ENCODE results near the gene ARFIP1.

The ARFIP1 gene

GRCh38 chr4:152880263-152880662 is 100.5 kb downstream of the ARFIP1 start:
- no peak overlapping the region for H2BK5ac ChIP-seq (ENCODE audit: low read length)
- no peak overlapping the region for H3K18ac ChIP-seq (ENCODE audit: low read length)
- H3K27me3 ChIP-seq (ENCODE audit: insufficient read depth, low read length, poor library complexity), result no peaks in the 10 kb centered on the region
- no peak overlapping the region for H2AK5ac ChIP-seq (ENCODE audit: low read length)
- H2BK120ac ChIP-seq (ENCODE audit: low read depth, low read length), result no peak overlapping the region
- H2BK15ac ChIP-seq (replicated peaks; ENCODE audit: low read depth), result no peak overlapping the region
- WGBS (ENCODE audit: extremely low coverage, insufficient coverage, low lambda C conversion rate), result 100% methylated on average over 1 of the region's 2 CpGs
- no peak overlapping the region for H3K56ac ChIP-seq (ENCODE audit: low read length)
- no peak overlapping the region for H3K9ac ChIP-seq (ENCODE audit: low read length)
- H3K27ac ChIP-seq (ENCODE audit: low read depth, low read length), result no peak overlapping the region
- no peaks in the 10 kb centered on the region for H3K79me2 ChIP-seq (ENCODE audit: control insufficient read depth, insufficient read depth, low read length)
- no peak for DNase-seq
- no peaks in the 10 kb centered on the region for H3K36me3 ChIP-seq (ENCODE audit: control insufficient read depth, insufficient read depth, low read length)
- H3K79me1 ChIP-seq (ENCODE audit: low read length), result no peaks in the 10 kb centered on the region
- no peak overlapping the region for H3K4me3 ChIP-seq (ENCODE audit: low read length)
- no peak overlapping the region for H4K8ac ChIP-seq (ENCODE audit: low read depth, low read length)
- H4K5ac ChIP-seq (ENCODE audit: low read length), result no peak overlapping the region
- H3K4me2 ChIP-seq (ENCODE audit: low read length), result no peak overlapping the region
- H3K4ac ChIP-seq (ENCODE audit: low read depth, low read length), result no peak overlapping the region
- H3K4me1 ChIP-seq (ENCODE audit: control insufficient read depth, low read depth, low read length), result no peaks in the 10 kb centered on the region
- no peak overlapping the region for H3K23ac ChIP-seq (ENCODE audit: low read length)

- Histone ChIP-seq H3K79me1 (ENCODE audit: low read length) (no peaks in the 10 kb centered on the region), H3K79me2 (ENCODE audit: control insufficient read depth, insufficient read depth, low read length) (no peaks in the 10 kb centered on the region), H4K8ac (ENCODE audit: low read depth, low read length) (no peak overlapping the region), H3K4me1 (ENCODE audit: control insufficient read depth, low read depth, low read length) (no peaks in the 10 kb centered on the region), H3K27ac (ENCODE audit: low read depth, low read length) (no peak overlapping the region), H3K4ac (ENCODE audit: low read depth, low read length) (no peak overlapping the region), H2BK15ac (replicated peaks; ENCODE audit: low read depth) (no peak overlapping the region), H3K23ac (ENCODE audit: low read length) (no peak overlapping the region), H3K27me3 (ENCODE audit: insufficient read depth, low read length, poor library complexity) (no peaks in the 10 kb centered on the region), H3K18ac (ENCODE audit: low read length) (no peak overlapping the region), H2BK120ac (ENCODE audit: low read depth, low read length) (no peak overlapping the region), H4K5ac (ENCODE audit: low read length) (no peak overlapping the region), H3K4me3 (ENCODE audit: low read length) (no peak overlapping the region), H2AK5ac (ENCODE audit: low read length) (no peak overlapping the region), H3K56ac (ENCODE audit: low read length) (no peak overlapping the region), H3K9ac (ENCODE audit: low read length) (no peak overlapping the region), H2BK5ac (ENCODE audit: low read length) (no peak overlapping the region), H3K36me3 (ENCODE audit: control insufficient read depth, insufficient read depth, low read length) (no peaks in the 10 kb centered on the region), H3K4me2 (ENCODE audit: low read length) (no peak overlapping the region)
- WGBS (ENCODE audit: extremely low coverage, insufficient coverage, low lambda C conversion rate), result 100% methylated on average over 1 of the region's 1 CpG
- no peak for DNase-seq
Observed at GRCh38 chr4:152881974-152882373, 102.2 kb downstream of the ARFIP1 start.

- H3K4me1 ChIP-seq (ENCODE audit: control insufficient read depth, low read depth, low read length), result no peaks in the 10 kb centered on the region
- DNase-seq, result no peak
- H3K79me1 ChIP-seq (ENCODE audit: low read length), result no peaks in the 10 kb centered on the region
- no peak overlapping the region for H3K9ac ChIP-seq (ENCODE audit: low read length)
- H3K36me3 ChIP-seq (ENCODE audit: control insufficient read depth, insufficient read depth, low read length), result peaks cover 1% of the 10 kb centered on the region
- H3K18ac ChIP-seq (ENCODE audit: low read length), result no peak overlapping the region
- H2BK120ac ChIP-seq (ENCODE audit: low read depth, low read length), result no peak overlapping the region
- H3K56ac ChIP-seq (ENCODE audit: low read length), result no peak overlapping the region
- no peak overlapping the region for H3K4me2 ChIP-seq (ENCODE audit: low read length)
- WGBS (ENCODE audit: extremely low coverage, insufficient coverage, low lambda C conversion rate), result no CpG with 5 or more reads among the region's 5 CpGs
- no peak overlapping the region for H2AK5ac ChIP-seq (ENCODE audit: low read length)
- no peak overlapping the region for H2BK15ac ChIP-seq (replicated peaks; ENCODE audit: low read depth)
- H3K79me2 ChIP-seq (ENCODE audit: control insufficient read depth, insufficient read depth, low read length), result no peaks in the 10 kb centered on the region
- no peaks in the 10 kb centered on the region for H3K27me3 ChIP-seq (ENCODE audit: insufficient read depth, low read length, poor library complexity)
- H3K4me3 ChIP-seq (ENCODE audit: low read length), result no peak overlapping the region
- no peak overlapping the region for H3K23ac ChIP-seq (ENCODE audit: low read length)
- no peak overlapping the region for H3K27ac ChIP-seq (ENCODE audit: low read depth, low read length)
- H4K5ac ChIP-seq (ENCODE audit: low read length), result no peak overlapping the region
- no peak overlapping the region for H2BK5ac ChIP-seq (ENCODE audit: low read length)
- no peak overlapping the region for H4K8ac ChIP-seq (ENCODE audit: low read depth, low read length)
- H3K4ac ChIP-seq (ENCODE audit: low read depth, low read length), result no peak overlapping the region
Observed at GRCh38 chr4:152885185-152885584, 105.4 kb downstream of the ARFIP1 start.

- Histone ChIP-seq H3K23ac (ENCODE audit: low read length) (no peak overlapping the region), H3K4ac (ENCODE audit: low read depth, low read length) (no peak overlapping the region), H3K56ac (ENCODE audit: low read length) (no peak overlapping the region), H3K27ac (ENCODE audit: low read depth, low read length) (no peak overlapping the region), H3K4me3 (ENCODE audit: low read length) (no peak overlapping the region), H3K18ac (ENCODE audit: low read length) (no peak overlapping the region), H2BK120ac (ENCODE audit: low read depth, low read length) (no peak overlapping the region), H3K9ac (ENCODE audit: low read length) (no peak overlapping the region), H2BK5ac (ENCODE audit: low read length) (no peak overlapping the region), H3K36me3 (ENCODE audit: control insufficient read depth, insufficient read depth, low read length) (peaks cover 1% of the 10 kb centered on the region), H2AK5ac (ENCODE audit: low read length) (no peak overlapping the region), H3K79me2 (ENCODE audit: control insufficient read depth, insufficient read depth, low read length) (no peaks in the 10 kb centered on the region), H2BK15ac (replicated peaks; ENCODE audit: low read depth) (no peak overlapping the region), H4K8ac (ENCODE audit: low read depth, low read length) (no peak overlapping the region), H4K5ac (ENCODE audit: low read length) (no peak overlapping the region), H3K4me2 (ENCODE audit: low read length) (no peak overlapping the region), H3K79me1 (ENCODE audit: low read length) (no peaks in the 10 kb centered on the region), H3K4me1 (ENCODE audit: control insufficient read depth, low read depth, low read length) (no peaks in the 10 kb centered on the region), H3K27me3 (ENCODE audit: insufficient read depth, low read length, poor library complexity) (no peaks in the 10 kb centered on the region)
- DNase-seq, result no peak
- no CpG with 5 or more reads among the region's 1 CpG for WGBS (ENCODE audit: extremely low coverage, insufficient coverage, low lambda C conversion rate)
Observed at GRCh38 chr4:152886201-152886600, 106.4 kb downstream of the ARFIP1 start.

GRCh38 chr4:152887981-152888380 is 108.2 kb downstream of the ARFIP1 start:
- H3K4me3 ChIP-seq (ENCODE audit: low read length), result no peak overlapping the region
- peaks cover 1% of the 10 kb centered on the region for H3K36me3 ChIP-seq (ENCODE audit: control insufficient read depth, insufficient read depth, low read length)
- no peak overlapping the region for H3K4me2 ChIP-seq (ENCODE audit: low read length)
- no peak overlapping the region for H3K18ac ChIP-seq (ENCODE audit: low read length)
- no peaks in the 10 kb centered on the region for H3K79me1 ChIP-seq (ENCODE audit: low read length)
- no peaks in the 10 kb centered on the region for H3K79me2 ChIP-seq (ENCODE audit: control insufficient read depth, insufficient read depth, low read length)
- no peak overlapping the region for H2BK5ac ChIP-seq (ENCODE audit: low read length)
- no peak overlapping the region for H4K5ac ChIP-seq (ENCODE audit: low read length)
- no peak overlapping the region for H3K23ac ChIP-seq (ENCODE audit: low read length)
- H2BK120ac ChIP-seq (ENCODE audit: low read depth, low read length), result no peak overlapping the region
- no peaks in the 10 kb centered on the region for H3K4me1 ChIP-seq (ENCODE audit: control insufficient read depth, low read depth, low read length)
- H3K27ac ChIP-seq (ENCODE audit: low read depth, low read length), result no peak overlapping the region
- 100% methylated on average over 1 of the region's 6 CpGs for WGBS (ENCODE audit: extremely low coverage, insufficient coverage, low lambda C conversion rate)
- H3K9ac ChIP-seq (ENCODE audit: low read length), result no peak overlapping the region
- no peak overlapping the region for H2BK15ac ChIP-seq (replicated peaks; ENCODE audit: low read depth)
- no peak overlapping the region for H2AK5ac ChIP-seq (ENCODE audit: low read length)
- H3K4ac ChIP-seq (ENCODE audit: low read depth, low read length), result no peak overlapping the region
- no peak for DNase-seq
- no peaks in the 10 kb centered on the region for H3K27me3 ChIP-seq (ENCODE audit: insufficient read depth, low read length, poor library complexity)
- no peak overlapping the region for H3K56ac ChIP-seq (ENCODE audit: low read length)
- no peak overlapping the region for H4K8ac ChIP-seq (ENCODE audit: low read depth, low read length)

GRCh38 chr4:152892974-152893373 is 113.2 kb downstream of the ARFIP1 start:
- H3K4me2 ChIP-seq (ENCODE audit: low read length), result no peak overlapping the region
- no peaks in the 10 kb centered on the region for H3K4me1 ChIP-seq (ENCODE audit: control insufficient read depth, low read depth, low read length)
- H3K4ac ChIP-seq (ENCODE audit: low read depth, low read length), result no peak overlapping the region
- H3K56ac ChIP-seq (ENCODE audit: low read length), result no peak overlapping the region
- no peaks in the 10 kb centered on the region for H3K79me2 ChIP-seq (ENCODE audit: control insufficient read depth, insufficient read depth, low read length)
- H3K27ac ChIP-seq (ENCODE audit: low read depth, low read length), result no peak overlapping the region
- no peak overlapping the region for H3K9ac ChIP-seq (ENCODE audit: low read length)
- H3K18ac ChIP-seq (ENCODE audit: low read length), result no peak overlapping the region
- no peak overlapping the region for H3K4me3 ChIP-seq (ENCODE audit: low read length)
- no peak for DNase-seq
- no peak overlapping the region for H4K5ac ChIP-seq (ENCODE audit: low read length)
- WGBS (ENCODE audit: extremely low coverage, insufficient coverage, low lambda C conversion rate), result no CpG with 5 or more reads among the region's 2 CpGs
- no peaks in the 10 kb centered on the region for H3K79me1 ChIP-seq (ENCODE audit: low read length)
- peaks cover 1% of the 10 kb centered on the region for H3K36me3 ChIP-seq (ENCODE audit: control insufficient read depth, insufficient read depth, low read length)
- H3K27me3 ChIP-seq (ENCODE audit: insufficient read depth, low read length, poor library complexity), result no peaks in the 10 kb centered on the region
- H2BK120ac ChIP-seq (ENCODE audit: low read depth, low read length), result no peak overlapping the region
- H3K23ac ChIP-seq (ENCODE audit: low read length), result no peak overlapping the region
- H2BK5ac ChIP-seq (ENCODE audit: low read length), result no peak overlapping the region
- H2BK15ac ChIP-seq (replicated peaks; ENCODE audit: low read depth), result no peak overlapping the region
- no peak overlapping the region for H2AK5ac ChIP-seq (ENCODE audit: low read length)
- H4K8ac ChIP-seq (ENCODE audit: low read depth, low read length), result no peak overlapping the region
